IMR-90 (cell line): ENCODE results near the gene CREB5. TPM values are rescaled to one million over a fixed set of nuclear protein-coding genes. Genes with fewer than 3 reads are reported as not detected.

Experiments
- ATAC-seq: fragments of 200-7000 bp; cut with Tn5 transposase; 2 replicates; pipeline ENCODE4 v1.9.1; 2020; ENCODE audit warnings: low read depth, mild to moderate bottlenecking, moderate library complexity
- BruUV-seq: library from RNA; stranded (reverse); fragments of 400-500 nt; replicated peaks from 2 replicates; lab custom pipeline; 2021; lab: Mats Ljungman, UMichigan
- CTCF ChIA-PET: fragments of 300-600 bp; formaldehyde crosslinking; extraction: SDS; loops from one replicate; lab custom pipeline; 2021; ENCODE audit warnings: antibody characterized with exemption; lab: Yijun Ruan, JAX
- POLR2A ChIA-PET: fragments of 300-600 bp; sonication (Branson Sonifier 250); formaldehyde crosslinking; loops from one replicate; lab custom pipeline; 2022; ENCODE audit warnings: antibody characterized with exemption; ENCODE audit not compliant: unreplicated experiment; lab: Charles Lee
- DNase-seq: peaks from one replicate; pipeline ENCODE4 v3.0.0; 2013
- H2AFZ ChIP-seq: replicated peaks from 2 replicates; pipeline ENCODE3; 2013; ENCODE audit warnings: low read length, mild to moderate bottlenecking; ENCODE audit not compliant: poor library complexity
- H2AK5ac ChIP-seq: 2 replicates; pipeline ENCODE4 v1.6.1; 2013; ENCODE audit warnings: low read depth, low read length, inconsistent platforms
- H2AK9ac ChIP-seq: replicated peaks from 2 replicates; pipeline ENCODE3; 2013; ENCODE audit warnings: mild to moderate bottlenecking, low read depth, low read length, moderate library complexity; ENCODE audit not compliant: poor library complexity
- H2BK120ac ChIP-seq: 2 replicates; pipeline ENCODE4 v1.6.1; 2013; ENCODE audit warnings: low read depth, low read length, inconsistent platforms
- H2BK15ac ChIP-seq: 3 replicates; pipeline ENCODE4 v1.6.1; 2013; ENCODE audit warnings: low read depth, low read length, inconsistent platforms
- H2BK20ac ChIP-seq: 2 replicates; pipeline ENCODE4 v1.6.1; 2013; ENCODE audit warnings: low read depth, mild to moderate bottlenecking, inconsistent platforms, low read length, moderate library complexity
- H2BK5ac ChIP-seq: 2 replicates; pipeline ENCODE4 v1.6.1; 2013; ENCODE audit warnings: mild to moderate bottlenecking, low read depth, low read length, inconsistent platforms; ENCODE audit not compliant: poor library complexity, severe bottlenecking
- H3K14ac ChIP-seq: replicated peaks from 2 replicates; pipeline ENCODE4 v1.6.1; 2013; ENCODE audit warnings: low read depth, low read length, inconsistent platforms
- H3K18ac ChIP-seq: 2 replicates; pipeline ENCODE4 v1.6.1; 2013; ENCODE audit warnings: low read depth, low read length, control low read depth
- H3K23ac ChIP-seq: 2 replicates; pipeline ENCODE4 v1.6.1; 2013; ENCODE audit warnings: low read depth, low read length, inconsistent platforms
- H3K27ac ChIP-seq: 2 replicates; pipeline ENCODE4 v1.5.1; 2013; ENCODE audit warnings: mild to moderate bottlenecking, control low read depth, low read length; ENCODE audit not compliant: insufficient read depth
- H3K27me3 ChIP-seq: 2 replicates; pipeline ENCODE4 v1.6.1; 2013; ENCODE audit warnings: low read length; ENCODE audit not compliant: control insufficient read depth, insufficient read depth
- H3K36me3 ChIP-seq: 2 replicates; pipeline ENCODE4 v1.6.1; 2013; ENCODE audit warnings: low read length, mixed read lengths; ENCODE audit not compliant: control insufficient read depth, insufficient read depth
- H3K4ac ChIP-seq: 2 replicates; pipeline ENCODE4 v1.6.1; 2013; ENCODE audit warnings: low read depth, low read length, inconsistent platforms
- H3K4me1 ChIP-seq: 2 replicates; pipeline ENCODE4 v1.6.1; 2013; ENCODE audit warnings: low read length, mixed read lengths; ENCODE audit not compliant: control insufficient read depth, insufficient read depth
- H3K4me2 ChIP-seq: 2 replicates; pipeline ENCODE4 v1.6.1; 2013; ENCODE audit warnings: low read depth, mild to moderate bottlenecking, control low read depth, low read length, moderate library complexity
- H3K4me3 ChIP-seq: 2 replicates; pipeline ENCODE4 v1.5.1; 2013; ENCODE audit warnings: low read depth, mild to moderate bottlenecking, control low read depth, low read length, moderate library complexity; ENCODE audit not compliant: insufficient read depth
- H3K56ac ChIP-seq: 2 replicates; pipeline ENCODE4 v1.6.1; 2013; ENCODE audit warnings: low read length, inconsistent platforms; ENCODE audit not compliant: insufficient read depth; ENCODE audit errors: extremely low read depth
- H3K79me1 ChIP-seq, 2 experiments: 2 replicates each; pipeline ENCODE4 v1.6.1; 2013; ENCODE audit warnings: low read length in 2 of 2, inconsistent platforms in 1 of 2, low read depth in 1 of 2
- H3K9ac ChIP-seq: 2 replicates; pipeline ENCODE4 v1.6.1; 2013; ENCODE audit warnings: low read depth, low read length, control low read depth
- H3K9me1 ChIP-seq: 2 replicates; pipeline ENCODE4 v1.6.1; 2013; ENCODE audit warnings: low read length, inconsistent platforms; ENCODE audit not compliant: insufficient read depth
- H3K9me3 ChIP-seq: 2 replicates; pipeline ENCODE4 v1.6.1; 2013; ENCODE audit warnings: low read length; ENCODE audit not compliant: control insufficient read depth, insufficient read depth
- H4K20me1 ChIP-seq: 2 replicates; pipeline ENCODE4 v1.6.1; 2013; ENCODE audit warnings: low read length, inconsistent platforms; ENCODE audit not compliant: insufficient read depth
- H4K5ac ChIP-seq: 2 replicates; pipeline ENCODE4 v1.6.1; 2013; ENCODE audit warnings: mild to moderate bottlenecking, low read depth, low read length, control low read depth
- H4K8ac ChIP-seq, 2 experiments: 2 replicates each; pipeline ENCODE4 v1.6.1; 2013; ENCODE audit warnings: low read depth in 2 of 2, low read length in 2 of 2, control low read depth in 1 of 2, inconsistent platforms in 1 of 2
- H4K91ac ChIP-seq: 2 replicates; pipeline ENCODE4 v1.6.1; 2013; ENCODE audit warnings: low read depth, low read length, inconsistent platforms; ENCODE audit not compliant: insufficient read depth
- CEBPB ChIP-seq: IDR thresholded peaks from 2 replicates; pipeline ENCODE4 v1.6.1; 2012; ENCODE audit warnings: low read depth, low read length, improper control_type of control experiment
- CHD1 ChIP-seq: IDR thresholded peaks from 2 replicates; pipeline ENCODE4 v1.6.1; 2012; ENCODE audit warnings: low read depth, low read length, improper control_type of control experiment
- MAFK ChIP-seq: IDR thresholded peaks from 2 replicates; pipeline ENCODE4 v1.6.1; 2012; ENCODE audit warnings: low read depth, low read length, improper control_type of control experiment
- MXI1 ChIP-seq: IDR thresholded peaks from 2 replicates; pipeline ENCODE4 v1.6.1; 2012; ENCODE audit warnings: low read depth, mild to moderate bottlenecking, low read length, moderate library complexity, borderline replicate concordance
- NFE2L2 ChIP-seq: fragments of 150-350 bp; IDR thresholded peaks from 2 replicates; pipeline ENCODE4 v1.6.1; 2016; ENCODE audit warnings: low read depth, mild to moderate bottlenecking, low read length
- POLR2A ChIP-seq: IDR thresholded peaks from 2 replicates; pipeline ENCODE4 v1.6.1; 2012; ENCODE audit warnings: mild to moderate bottlenecking, low read depth, low read length
- RAD21 ChIP-seq: IDR thresholded peaks from 2 replicates; pipeline ENCODE4 v1.6.1; 2012; ENCODE audit warnings: low read length, improper control_type of control experiment
- RCOR1 ChIP-seq: IDR thresholded peaks from 2 replicates; pipeline ENCODE4 v1.6.1; 2012; ENCODE audit warnings: mild to moderate bottlenecking, low read length, improper control_type of control experiment; ENCODE audit not compliant: insufficient replicate concordance
- RFX5 ChIP-seq: IDR thresholded peaks from 2 replicates; pipeline ENCODE4 v1.8.0; 2012; ENCODE audit warnings: low read depth, mild to moderate bottlenecking, low read length, moderate library complexity
- SMC3 ChIP-seq: fragments of 150-350 bp; IDR thresholded peaks from 2 replicates; pipeline ENCODE4 v1.6.1; 2016; ENCODE audit warnings: low read depth, mild to moderate bottlenecking, antibody characterized with exemption, low read length, moderate library complexity
- WGBS, 2 experiments: methylation state at CpG; one replicate each; pipeline versions ENCODE4 v1.1.5 to v1.1.7; 2013; ENCODE audit warnings: missing lambda C conversion rate in 2 of 2; ENCODE audit not compliant: insufficient read length in 1 of 2; ENCODE audit errors: extremely low coverage in 2 of 2; 5-methylcytosine and 5-hydroxymethylcytosine counted together
- dilution Hi-C: fragments of 300-500 bp; cut with HindIII; formaldehyde crosslinking; loops from one replicate; pipeline ENCODE4 v1.14.3; 2018; ENCODE audit warnings: low sequenced_read_pairs; ENCODE audit not compliant: unreplicated experiment
- in situ Hi-C: fragments of 300-500 bp; cut with MboI; formaldehyde crosslinking; loops from 3 replicates; pipeline ENCODE4 v1.14.3; 2019; ENCODE audit warnings: low sequenced_read_pairs, inconsistent platforms, mixed read lengths
- intact Hi-C: fragments of 100-400 bp; cut with micrococcal nuclease; formaldehyde crosslinking; loops from 2 replicates; pipeline ENCODE4 v1.10.0; 2022
- polyA plus RNA-seq, 3 experiments: library from polyadenylated mRNA; depleted of rRNA; stranded (reverse); fragments of >200 nt; gene quantifications; 2 replicates each; pipeline ENCODE4 v1.2.3, GENCODE V29; 2012; ENCODE audit warnings: low replicate concordance in 1 of 3
- total RNA-seq: library from RNA; depleted of rRNA; stranded (reverse); fragments of >200 nt; gene quantifications from 2 replicates; pipeline ENCODE4 v1.2.3, GENCODE V29; 2012
- TF ChIP-seq, protein P1 (sequence below): conservative IDR thresholded peaks from 2 replicates; pipeline ENCODE4 v1.5.1; 2012; ENCODE audit warnings: mild to moderate bottlenecking, low read depth, low read length, improper control_type of control experiment
- TF ChIP-seq, protein P2 (sequence below): fragments of 150-350 bp; IDR thresholded peaks from 2 replicates; pipeline ENCODE4 v1.6.1; 2017; ENCODE audit warnings: mild to moderate bottlenecking, antibody characterized with exemption, low read length, low read depth
- TF ChIP-seq, protein P3 (sequence below): fragments of 150-350 bp; IDR thresholded peaks from 2 replicates; pipeline ENCODE4 v1.6.1; 2016; ENCODE audit warnings: low read depth, mild to moderate bottlenecking, low read length, moderate library complexity, borderline replicate concordance

CREB5 gene
- total and polyA plus RNA-seq, 2 of the 4 experiments (the other 2 are of a cell fraction): 7.3 to 13.1 TPM

DNA sequence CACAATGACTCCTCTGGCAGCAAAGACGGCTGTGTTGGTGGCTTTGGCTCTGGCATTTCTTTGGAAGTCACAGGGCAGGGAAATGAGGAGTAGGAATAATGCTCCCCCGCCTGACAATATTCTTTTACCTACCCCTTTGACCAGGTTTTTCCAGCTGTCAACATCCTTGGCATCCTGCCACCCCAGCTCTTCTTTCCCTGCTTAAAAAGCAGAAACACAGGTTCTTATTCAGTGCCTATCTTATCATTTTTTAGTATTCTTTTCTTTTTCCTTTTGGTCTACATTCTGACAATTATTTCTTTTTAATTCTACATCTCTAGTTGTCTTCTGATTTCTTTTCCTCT lies 97.7 kb downstream of the CREB5 start:
- ChIA-PET POLR2A (no interaction called here), CTCF (no interaction called here)
- BruUV-seq: no TSS peak
- H4K20me1 ChIP-seq: no peaks in the 10 kb centered on the region
- dilution Hi-C loops: no loop called here
- H3K18ac ChIP-seq: no peak overlapping the region
- no peak overlapping the region for H3K4ac ChIP-seq
- no peaks in the 10 kb centered on the region for H3K27me3 ChIP-seq
- H2BK120ac ChIP-seq: no peak overlapping the region
- no peaks in the 10 kb centered on the region; the same call in 1 of the 2 replicates for H3K9me1 ChIP-seq
- no peak overlapping the region for H4K5ac ChIP-seq
- no peak overlapping the region for H3K56ac ChIP-seq
- H3K9me3 ChIP-seq: no peaks in the 10 kb centered on the region
- no peak for DNase-seq
- H3K36me3 ChIP-seq: no peaks in the 10 kb centered on the region
- no peak overlapping the region for H4K91ac ChIP-seq
- H2BK15ac ChIP-seq: no peak overlapping the region
- H3K4me3 ChIP-seq: no peak overlapping the region
- TF ChIP-seq, protein P1, sequence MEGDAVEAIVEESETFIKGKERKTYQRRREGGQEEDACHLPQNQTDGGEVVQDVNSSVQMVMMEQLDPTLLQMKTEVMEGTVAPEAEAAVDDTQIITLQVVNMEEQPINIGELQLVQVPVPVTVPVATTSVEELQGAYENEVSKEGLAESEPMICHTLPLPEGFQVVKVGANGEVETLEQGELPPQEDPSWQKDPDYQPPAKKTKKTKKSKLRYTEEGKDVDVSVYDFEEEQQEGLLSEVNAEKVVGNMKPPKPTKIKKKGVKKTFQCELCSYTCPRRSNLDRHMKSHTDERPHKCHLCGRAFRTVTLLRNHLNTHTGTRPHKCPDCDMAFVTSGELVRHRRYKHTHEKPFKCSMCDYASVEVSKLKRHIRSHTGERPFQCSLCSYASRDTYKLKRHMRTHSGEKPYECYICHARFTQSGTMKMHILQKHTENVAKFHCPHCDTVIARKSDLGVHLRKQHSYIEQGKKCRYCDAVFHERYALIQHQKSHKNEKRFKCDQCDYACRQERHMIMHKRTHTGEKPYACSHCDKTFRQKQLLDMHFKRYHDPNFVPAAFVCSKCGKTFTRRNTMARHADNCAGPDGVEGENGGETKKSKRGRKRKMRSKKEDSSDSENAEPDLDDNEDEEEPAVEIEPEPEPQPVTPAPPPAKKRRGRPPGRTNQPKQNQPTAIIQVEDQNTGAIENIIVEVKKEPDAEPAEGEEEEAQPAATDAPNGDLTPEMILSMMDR: no peak
- no peak for TF ChIP-seq MXI1
- TF ChIP-seq MAFK: no peak
- TF ChIP-seq RCOR1: no peak
- no peak for TF ChIP-seq RFX5
- TF ChIP-seq, protein P2, sequence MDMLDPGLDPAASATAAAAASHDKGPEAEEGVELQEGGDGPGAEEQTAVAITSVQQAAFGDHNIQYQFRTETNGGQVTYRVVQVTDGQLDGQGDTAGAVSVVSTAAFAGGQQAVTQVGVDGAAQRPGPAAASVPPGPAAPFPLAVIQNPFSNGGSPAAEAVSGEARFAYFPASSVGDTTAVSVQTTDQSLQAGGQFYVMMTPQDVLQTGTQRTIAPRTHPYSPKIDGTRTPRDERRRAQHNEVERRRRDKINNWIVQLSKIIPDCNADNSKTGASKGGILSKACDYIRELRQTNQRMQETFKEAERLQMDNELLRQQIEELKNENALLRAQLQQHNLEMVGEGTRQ: no peak
- TF ChIP-seq NFE2L2: no peak
- no peak for TF ChIP-seq POLR2A
- TF ChIP-seq CEBPB: no peak
- TF ChIP-seq SMC3: no peak
- no peak for TF ChIP-seq RAD21
- TF ChIP-seq CHD1: no peak
- TF ChIP-seq, protein P3, sequence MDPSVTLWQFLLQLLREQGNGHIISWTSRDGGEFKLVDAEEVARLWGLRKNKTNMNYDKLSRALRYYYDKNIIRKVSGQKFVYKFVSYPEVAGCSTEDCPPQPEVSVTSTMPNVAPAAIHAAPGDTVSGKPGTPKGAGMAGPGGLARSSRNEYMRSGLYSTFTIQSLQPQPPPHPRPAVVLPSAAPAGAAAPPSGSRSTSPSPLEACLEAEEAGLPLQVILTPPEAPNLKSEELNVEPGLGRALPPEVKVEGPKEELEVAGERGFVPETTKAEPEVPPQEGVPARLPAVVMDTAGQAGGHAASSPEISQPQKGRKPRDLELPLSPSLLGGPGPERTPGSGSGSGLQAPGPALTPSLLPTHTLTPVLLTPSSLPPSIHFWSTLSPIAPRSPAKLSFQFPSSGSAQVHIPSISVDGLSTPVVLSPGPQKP: no peak
- intact Hi-C loops: no loop called here
- no peak overlapping the region; the same call in 1 of the 2 replicates for H3K23ac ChIP-seq
- no peak overlapping the region for H3K14ac ChIP-seq
- no peak overlapping the region for H4K8ac ChIP-seq
- peak overlapping the region; percentile 27 for H2AFZ ChIP-seq
- H2AK9ac ChIP-seq: no peak overlapping the region
- no peak overlapping the region for H3K9ac ChIP-seq
- no peak overlapping the region for H2BK5ac ChIP-seq
- no peak overlapping the region for H3K27ac ChIP-seq
- in situ Hi-C loops: no loop called here
- no peak overlapping the region for H2BK20ac ChIP-seq
- ATAC-seq: no peak
- no CpG with 5 or more reads among the region's 2 CpGs for WGBS, 2 experiments
- H2AK5ac ChIP-seq: no peak overlapping the region
- no peaks in the 10 kb centered on the region for H3K79me1 ChIP-seq
- no peaks in the 10 kb centered on the region for H3K4me1 ChIP-seq
- no peak overlapping the region for H3K4me2 ChIP-seq
